HepG2 (cell line): Measurements from ENCODE around the gene BPIFA1. TPM values are rescaled to one million over a fixed set of nuclear protein-coding genes. Genes with fewer than 3 reads are reported as not detected.

Experiments used
- ADNP ChIP-seq: sonication (generic); formaldehyde crosslinking; IDR thresholded peaks from 2 replicates; pipeline ENCODE4 v1.4.0; 2020; ENCODE audit warnings: missing genetic modification reagents
- ESRRA ChIP-seq: sonication (generic); formaldehyde crosslinking; IDR thresholded peaks from 2 replicates; pipeline ENCODE4 v1.5.1; 2020; ENCODE audit warnings: mild to moderate bottlenecking, low read depth, missing genetic modification reagents
- JUND ChIP-seq: sonication (generic); formaldehyde crosslinking; IDR thresholded peaks from 2 replicates; pipeline ENCODE4 v1.8.0; 2022; ENCODE audit warnings: mild to moderate bottlenecking, missing genetic modification reagents
- MAFK ChIP-seq, 2 experiments: IDR thresholded peaks in 1 of 2; conservative IDR thresholded peaks in 1 of 2; 2 replicates each; pipeline ENCODE4 v1.6.1; 2011; ENCODE audit warnings: improper control_type of control experiment in 2 of 2, low read length in 2 of 2
- MBNL3 ChIP-seq: fragments of 250-450 bp; sonication (Bioruptor Pico); conservative IDR thresholded peaks from 2 replicates; pipeline ENCODE4 v1.8.0; 2022; ENCODE audit warnings: mild to moderate bottlenecking, inconsistent platforms
- PAXIP1 ChIP-seq: sonication (generic); formaldehyde crosslinking; conservative IDR thresholded peaks from 2 replicates; pipeline ENCODE4 v1.4.0; 2020; ENCODE audit warnings: mild to moderate bottlenecking, missing genetic modification reagents, moderate library complexity
- RXRB ChIP-seq: IDR thresholded peaks from 2 replicates; pipeline ENCODE4 v1.6.1; 2016; ENCODE audit warnings: borderline replicate concordance, missing genetic modification reagents, missing compliant biosample characterization
- TARDBP ChIP-seq: sonication (generic); formaldehyde crosslinking; IDR thresholded peaks from 2 replicates; pipeline ENCODE4 v1.8.0; 2022; ENCODE audit warnings: mild to moderate bottlenecking, missing genetic modification reagents
- TCF7 ChIP-seq: sonication (generic); IDR thresholded peaks from 2 replicates; pipeline ENCODE4 v1.6.1; 2016; ENCODE audit warnings: antibody characterized with exemption, low read depth
- THAP9 ChIP-seq: sonication (generic); formaldehyde crosslinking; IDR thresholded peaks from 2 replicates; pipeline ENCODE4; 2020; ENCODE audit warnings: missing genetic modification reagents, mild to moderate bottlenecking, borderline replicate concordance
- THRA ChIP-seq: sonication (generic); formaldehyde crosslinking; IDR thresholded peaks from 2 replicates; pipeline ENCODE4 v1.4.0; 2020; ENCODE audit warnings: missing genetic modification reagents, borderline replicate concordance
- ZNF280D ChIP-seq: sonication (generic); formaldehyde crosslinking; IDR thresholded peaks from 2 replicates; pipeline ENCODE4 v1.5.1; 2020; ENCODE audit warnings: mild to moderate bottlenecking, missing genetic modification reagents
- ZNF800 ChIP-seq: sonication (generic); formaldehyde crosslinking; IDR thresholded peaks from 2 replicates; pipeline ENCODE4 v1.4.0; 2020; ENCODE audit warnings: missing genetic modification reagents
- ZSCAN29 ChIP-seq: sonication (generic); formaldehyde crosslinking; conservative IDR thresholded peaks from 2 replicates; pipeline ENCODE4 v1.4.0; 2020; ENCODE audit warnings: mild to moderate bottlenecking, missing genetic modification reagents
- polyA plus RNA-seq, 8 experiments: library from polyadenylated mRNA; depleted of rRNA in 3 of 8; stranded (reverse) in 7 of 8; unstranded in 1 of 8; fragments of >200 nt; fragmentation: Illumina TruSeq in 4 of 8; extraction: Trizol in 4 of 8; gene quantifications; 2 replicates each; pipeline versions ENCODE4 v1.2.1 to v1.2.3, GENCODE V29; 2011 to 2016; ENCODE audit warnings: low read depth in 4 of 8, missing spikeins in 1 of 8, mixed read lengths in 1 of 8; ENCODE audit not compliant: insufficient read depth in 1 of 8
- total RNA-seq, 5 experiments: library from RNA; depleted of rRNA; stranded (reverse); fragments of >200 nt; fragmentation: Illumina TruSeq; extraction: Trizol; gene quantifications; 2 replicates each; pipeline ENCODE4 v1.2.3, GENCODE V29; 2016; ENCODE audit warnings: low read depth in 1 of 5

The BPIFA1 gene
- total and polyA plus RNA-seq, 2 of the 13 experiments (the other 11 are each of a cell fraction or from before 2014, with no cell fraction given), result not detected

GRCh38 chr20:33272155-33272873, 36.5 kb downstream of the BPIFA1 start (continued):
- TF ChIP-seq JUND, result no peak
- 0 out of 2 replicates have a peak, but pooled peaks have one; percentile 17 for TF ChIP-seq ADNP (CRISPR knock-in tag)
- TF ChIP-seq THAP9, result no peak
- TF ChIP-seq TCF7, result peak; percentile 85
- 0 out of 2 replicates have a peak, but pooled peaks have one; percentile 36 for TF ChIP-seq ESRRA (CRISPR knock-in tag)
- TF ChIP-seq RXRB, result peak; percentile 81
- no peak for TF ChIP-seq MBNL3 (CRISPR knock-in tag)
- peak; percentile 21 to 73; a peak in 2 of 4 replicates for TF ChIP-seq MAFK (conservative IDR thresholded peaks at IDR 0.05 in 1 of 2, IDR thresholded peaks at IDR 0.05 in 1 of 2; ENCODE audit: low read length in 2 of 2)
- TF ChIP-seq THRA (CRISPR knock-in tag), result peak; percentile 51; the same call in 1 of the 2 replicates
- TF ChIP-seq ZNF800 (CRISPR knock-in tag), result no peak
- TF ChIP-seq ZNF280D (CRISPR knock-in tag), result no peak
- TF ChIP-seq TARDBP (CRISPR knock-in tag), result peak; percentile 35; the same call in 1 of the 2 replicates
- peak; percentile 89 for TF ChIP-seq PAXIP1 (CRISPR knock-in tag)
- 0 out of 2 replicates have a peak, but pooled peaks have one; percentile 41 for TF ChIP-seq ZSCAN29
